ENCODE results near the gene FGF22.

FGF22 gene

GRCh38 chr19:660793-661426 is 21.2 kb downstream of the FGF22 start:
- TF ChIP-seq CTCF (IDR thresholded peaks at IDR 0.05; ENCODE audit: low read depth, low read length, missing control alignments), result no peak
- no peak for DNase-seq (ENCODE audit: low read depth)
- H3K4me3 ChIP-seq (ENCODE audit: low read depth, low read length), result peak overlapping the region; percentile 90
- in situ Hi-C loops (cut with HindIII; ENCODE audit: low sequenced_read_pairs), result no loop called here

- TF ChIP-seq CTCF (IDR thresholded peaks at IDR 0.05; ENCODE audit: low read depth, low read length, missing control alignments), result no peak
- DNase-seq (ENCODE audit: low read depth), result no peak
- H3K4me3 ChIP-seq (ENCODE audit: low read depth, low read length), result peak overlapping the region; percentile 90
- in situ Hi-C loops (cut with HindIII; ENCODE audit: low sequenced_read_pairs), result no loop called here
These were observed 21.9 kb downstream of the FGF22 start for GRCh38 chr19:661427-662196.

GRCh38 chr19:662207-662961 is 22.7 kb downstream of the FGF22 start:
- no peak for TF ChIP-seq CTCF (IDR thresholded peaks at IDR 0.05; ENCODE audit: low read depth, low read length, missing control alignments)
- in situ Hi-C loops (cut with HindIII; ENCODE audit: low sequenced_read_pairs), result no loop called here
- H3K4me3 ChIP-seq (ENCODE audit: low read depth, low read length), result peak overlapping the region; percentile 90
- DNase-seq (ENCODE audit: low read depth), result no peak

- in situ Hi-C loops (cut with HindIII; ENCODE audit: low sequenced_read_pairs), result no loop called here
- no peak for TF ChIP-seq CTCF (IDR thresholded peaks at IDR 0.05; ENCODE audit: low read depth, low read length, missing control alignments)
- peak; percentile 60 for DNase-seq (ENCODE audit: low read depth)
- H3K4me3 ChIP-seq (ENCODE audit: low read depth, low read length), result peak within 1 kb of the TSS; percentile 90
These were observed 23.4 kb downstream of the FGF22 start, which contains the start of gene RNF126 for GRCh38 chr19:662962-663681. TSS of gene RNF126 (minus strand) at chr19:663214. CDS start at chr19:663121, 93 bp downstream.

- in situ Hi-C loops (cut with HindIII; ENCODE audit: low sequenced_read_pairs), result no loop called here
- peak overlapping the region; percentile 43 for H3K4me3 ChIP-seq (ENCODE audit: low read depth, low read length)
- no peak for DNase-seq (ENCODE audit: low read depth)
- no peak for TF ChIP-seq CTCF (IDR thresholded peaks at IDR 0.05; ENCODE audit: low read depth, low read length, missing control alignments)
These were observed 24.0 kb downstream of the FGF22 start for GRCh38 chr19:663682-664117.
